HepG2 (cell line): ENCODE measurements around the gene GATD1. TPM values are rescaled to one million over a fixed set of nuclear protein-coding genes. Genes with fewer than 3 reads are reported as not detected.

Experiments
- ATAC-seq: fragments of 200-7000 bp; cut with Tn5 transposase; 3 replicates; pipeline ENCODE4 v1.9.1; 2020; ENCODE audit warnings: mild to moderate bottlenecking, moderate library complexity
- BruUV-seq: library from RNA; stranded (reverse); fragments of 400-500 nt; replicated peaks from 2 replicates; lab custom pipeline; 2021; lab: Mats Ljungman, UMichigan
- CTCF ChIA-PET: fragments of 300-600 bp; formaldehyde crosslinking; extraction: SDS; loops from one replicate; lab custom pipeline; 2021; ENCODE audit warnings: low total read pairs, inconsistent platforms, low intra/inter-chr PET ratio; lab: Yijun Ruan, JAX
- POLR2A ChIA-PET: fragments of 350-600 bp; sonication (Branson Sonifier 250); formaldehyde crosslinking; loops from one replicate; lab custom pipeline; 2020; ENCODE audit warnings: antibody characterized with exemption, inconsistent platforms; lab: Yijun Ruan, JAX
- DNase-seq: peaks from one replicate; pipeline ENCODE4 v3.0.0-alpha.2; 2015; ENCODE audit warnings: low spot score
- FAIRE-seq: peaks from 3 replicates; lab custom pipeline; 2011; peaks lifted over from hg19 to GRCh38; lab: Jason Lieb, UNC
- H2AFZ ChIP-seq: one replicate; pipeline ENCODE4 v1.6.1; 2011; ENCODE audit warnings: low read length, inconsistent platforms
- H3K27ac ChIP-seq: fragments of 300-600 bp; 3 replicates; pipeline ENCODE4 v1.8.0; 2011; ENCODE audit warnings: mixed run types, mild to moderate bottlenecking, mixed read lengths, low read length, inconsistent platforms; ENCODE audit not compliant: insufficient read depth; ENCODE audit errors: extremely low read length
- H3K27me3 ChIP-seq, 2 experiments: fragments of 200-600 bp in 1 of 2; 2 replicates in 1 of 2; 3 replicates in 1 of 2; pipeline versions ENCODE4 v1.6.0 to v1.8.0; 2011; ENCODE audit warnings: low read length in 2 of 2, mild to moderate bottlenecking in 2 of 2, moderate library complexity in 2 of 2, inconsistent platforms in 1 of 2; ENCODE audit not compliant: insufficient read depth in 2 of 2, control insufficient read depth in 1 of 2
- H3K36me3 ChIP-seq, 2 experiments: fragments of 200-600 bp in 1 of 2; replicated peaks in 1 of 2; 2 replicates in 1 of 2; 3 replicates in 1 of 2; pipeline versions ENCODE4 v1.5.1 to v1.8.0; 2011; ENCODE audit warnings: low read length in 2 of 2, inconsistent platforms in 1 of 2; ENCODE audit not compliant: insufficient read depth in 2 of 2, control insufficient read depth in 1 of 2
- H3K4me1 ChIP-seq: 2 replicates; pipeline ENCODE4 v1.5.1; 2012; ENCODE audit warnings: low read length, inconsistent platforms; ENCODE audit not compliant: insufficient read depth
- H3K4me2 ChIP-seq: 2 replicates; pipeline ENCODE4 v1.6.0; 2011; ENCODE audit warnings: low read depth, low read length, inconsistent platforms
- H3K4me3 ChIP-seq, 3 experiments: fragments of 200-600 bp in 1 of 3; sonication (generic), shearing (Covaris generic) in 1 of 3; replicated peaks in 1 of 3; 2 replicates each; pipeline ENCODE4 v1.5.1; 2011 to 2016; ENCODE audit warnings: low read length in 3 of 3, inconsistent platforms in 2 of 3, low read depth in 2 of 3, mild to moderate bottlenecking in 2 of 3, control low read depth in 1 of 3, mixed read lengths in 1 of 3; ENCODE audit not compliant: insufficient read depth in 1 of 3
- H3K79me2 ChIP-seq: one replicate; pipeline ENCODE4 v1.6.1; 2011; ENCODE audit warnings: low read length, inconsistent platforms; ENCODE audit not compliant: insufficient read depth
- H3K9ac ChIP-seq: 2 replicates; pipeline ENCODE4 v1.6.0; 2011; ENCODE audit warnings: mild to moderate bottlenecking, low read depth, low read length, inconsistent platforms; ENCODE audit not compliant: insufficient read depth
- H3K9me3 ChIP-seq: 2 replicates; pipeline ENCODE4 v1.5.1; 2012; ENCODE audit warnings: mild to moderate bottlenecking, low read length
- H4K20me1 ChIP-seq: 2 replicates; pipeline ENCODE4 v1.6.0; 2011; ENCODE audit warnings: inconsistent platforms, mild to moderate bottlenecking, low read length, moderate library complexity; ENCODE audit not compliant: insufficient read depth
- CEBPB ChIP-seq: IDR thresholded peaks from 2 replicates; pipeline ENCODE4 v1.6.1; 2011; ENCODE audit warnings: low read depth, low read length, improper control_type of control experiment, borderline replicate concordance
- DPF2 ChIP-seq: sonication (generic); formaldehyde crosslinking; IDR thresholded peaks from 2 replicates; pipeline ENCODE4 v1.4.0; 2020; ENCODE audit warnings: mild to moderate bottlenecking, low read depth, missing genetic modification reagents, borderline replicate concordance
- EHMT2 ChIP-seq: fragments of 200-600 bp; sonication (generic); IDR thresholded peaks from 2 replicates; pipeline ENCODE4 v1.7.0; 2017; ENCODE audit warnings: antibody characterized with exemption, low read depth, low read length, borderline replicate concordance
- HOXA5 ChIP-seq: sonication (generic); formaldehyde crosslinking; IDR thresholded peaks from 2 replicates; pipeline ENCODE4 v1.4.0; 2020; ENCODE audit warnings: missing genetic modification reagents
- HOXD1 ChIP-seq: sonication (generic); formaldehyde crosslinking; IDR thresholded peaks from 2 replicates; pipeline ENCODE4 v1.5.0; 2020; ENCODE audit warnings: missing genetic modification reagents
- IKZF5 ChIP-seq: IDR thresholded peaks from 2 replicates; pipeline ENCODE4 v1.6.1; 2018; ENCODE audit warnings: missing genetic modification reagents, mild to moderate bottlenecking, missing compliant biosample characterization
- MZF1 ChIP-seq: sonication (generic); formaldehyde crosslinking; IDR thresholded peaks from 2 replicates; pipeline ENCODE4 v1.8.1; 2023; ENCODE audit warnings: mild to moderate bottlenecking, missing genetic modification reagents, borderline replicate concordance
- NKX3-1 ChIP-seq: sonication (generic); formaldehyde crosslinking; IDR thresholded peaks from 2 replicates; pipeline ENCODE4 v1.5.0; 2020; ENCODE audit warnings: missing genetic modification reagents
- NR0B2 ChIP-seq: sonication (generic); formaldehyde crosslinking; IDR thresholded peaks from 2 replicates; pipeline ENCODE4 v1.4.0; 2020; ENCODE audit warnings: mild to moderate bottlenecking, missing genetic modification reagents
- NR2F1 ChIP-seq, 2 experiments: fragments of 450-650 bp in 1 of 2; formaldehyde crosslinking in 1 of 2; IDR thresholded peaks; 2 replicates each; pipeline versions ENCODE4 v1.5.0 to v1.6.1; 2016 to 2020; ENCODE audit warnings: mild to moderate bottlenecking in 1 of 2, missing compliant biosample characterization in 1 of 2, missing genetic modification reagents in 1 of 2, moderate library complexity in 1 of 2
- RAD51 ChIP-seq: fragments of 450-650 bp; IDR thresholded peaks from 2 replicates; pipeline ENCODE4 v1.6.1; 2016; ENCODE audit warnings: borderline replicate concordance
- RXRB ChIP-seq: IDR thresholded peaks from 2 replicates; pipeline ENCODE4 v1.6.1; 2016; ENCODE audit warnings: borderline replicate concordance, missing genetic modification reagents, missing compliant biosample characterization
- SOX5 ChIP-seq: IDR thresholded peaks from 2 replicates; pipeline ENCODE4 v1.6.1; 2016; ENCODE audit warnings: borderline replicate concordance
- STAT6 ChIP-seq: sonication (generic); formaldehyde crosslinking; IDR thresholded peaks from 2 replicates; pipeline ENCODE4 v1.4.0; 2020; ENCODE audit warnings: missing genetic modification reagents, mild to moderate bottlenecking, borderline replicate concordance
- U2AF2 ChIP-seq: fragments of 200-400 bp; formaldehyde crosslinking; IDR thresholded peaks from 2 replicates; pipeline ENCODE4 v1.6.1; 2017; ENCODE audit warnings: low read depth, mild to moderate bottlenecking, low read length
- ZBTB25 ChIP-seq: IDR thresholded peaks from 2 replicates; pipeline ENCODE4 v1.6.1; 2018; ENCODE audit warnings: missing genetic modification reagents
- ZKSCAN5 ChIP-seq: sonication (generic); formaldehyde crosslinking; IDR thresholded peaks from 2 replicates; pipeline ENCODE4 v1.5.1; 2020; ENCODE audit warnings: mild to moderate bottlenecking, missing genetic modification reagents
- ZSCAN21 ChIP-seq: sonication (generic); formaldehyde crosslinking; IDR thresholded peaks from 2 replicates; pipeline ENCODE4 v1.8.0; 2022; ENCODE audit warnings: mild to moderate bottlenecking, missing genetic modification reagents, moderate library complexity, borderline replicate concordance
- ZSCAN9 ChIP-seq: IDR thresholded peaks from 2 replicates; pipeline ENCODE4 v1.6.1; 2016; ENCODE audit warnings: borderline replicate concordance
- in situ Hi-C: cut with HindIII; loops from 2 replicates; pipeline ENCODE4 v1.10.0; 2017; ENCODE audit warnings: low pct_unique_long_range_greater_than_20kb; ENCODE audit not compliant: extremely low pct_ligation_motif_present
- intact Hi-C: fragments of 100-400 bp; cut with micrococcal nuclease; formaldehyde crosslinking; loops from one replicate; pipeline ENCODE4 v1.10.0; 2022; ENCODE audit not compliant: unreplicated experiment
- polyA plus RNA-seq, 8 experiments: library from polyadenylated mRNA; depleted of rRNA in 3 of 8; stranded (reverse) in 7 of 8; unstranded in 1 of 8; fragments of >200 nt; fragmentation: Illumina TruSeq in 4 of 8; extraction: Trizol in 4 of 8; gene quantifications; 2 replicates each; pipeline versions ENCODE4 v1.2.1 to v1.2.3, GENCODE V29; 2011 to 2016; ENCODE audit warnings: low read depth in 4 of 8, missing spikeins in 1 of 8, mixed read lengths in 1 of 8; ENCODE audit not compliant: insufficient read depth in 1 of 8
- total RNA-seq, 5 experiments: library from RNA; depleted of rRNA; stranded (reverse); fragments of >200 nt; fragmentation: Illumina TruSeq; extraction: Trizol; gene quantifications; 2 replicates each; pipeline ENCODE4 v1.2.3, GENCODE V29; 2016; ENCODE audit warnings: low read depth in 1 of 5

Gene GATD1
- total and polyA plus RNA-seq, 2 of the 13 experiments (the other 11 are each of a cell fraction or from before 2014, with no cell fraction given) = 31.3 to 60.5 TPM

- peaks cover 10% of the 10 kb centered on the region for H3K79me2 ChIP-seq
- ChIA-PET CTCF (no interaction called here), POLR2A (interaction anchor here (1.0 to 1.5 kb wide), 2 partner anchors 17 to 55 kb away, joined by 3 read pairs; no protein-coding TSS in a partner anchor)
- H3K9me3 ChIP-seq = no peaks in the 10 kb centered on the region
- DNase-seq (no peak), ATAC-seq (no peak), FAIRE-seq (no peak)
- no peak overlapping the region for H3K9ac ChIP-seq
- no peak overlapping the region for H3K4me3 ChIP-seq
- TF ChIP-seq STAT6 (CRISPR knock-in tag) (no peak), NKX3-1 (no peak), NR2F1 (CRISPR knock-in tag; IDR thresholded peaks at IDR 0.05) (no peak), SOX5 (CRISPR knock-in tag) (no peak), ZSCAN9 (CRISPR knock-in tag) (no peak), IKZF5 (CRISPR knock-in tag) (no peak), CEBPB (no peak), ZSCAN21 (CRISPR knock-in tag) (no peak), ZBTB25 (CRISPR knock-in tag) (no peak), ZKSCAN5 (CRISPR knock-in tag) (no peak), NR0B2 (CRISPR knock-in tag) (no peak), U2AF2 (no peak), RAD51 (no peak), HOXD1 (CRISPR knock-in tag) (no peak), RXRB (CRISPR knock-in tag) (no peak), MZF1 (CRISPR knock-in tag) (no peak), HOXA5 (CRISPR knock-in tag) (no peak), DPF2 (CRISPR knock-in tag) (no peak), EHMT2 (no peak)
- no peak overlapping the region for H3K27ac ChIP-seq
- no peak overlapping the region for H3K4me2 ChIP-seq
- intact Hi-C loops (no loop called here), in situ Hi-C loops (no loop called here)
- peaks cover 22 to 80% of the 10 kb centered on the region in 2 experiments for H3K36me3 ChIP-seq
- H3K4me1 ChIP-seq = no peaks in the 10 kb centered on the region
- H2AFZ ChIP-seq = no peak overlapping the region
- no TSS peak for BruUV-seq
- no peaks in the 10 kb centered on the region for H3K27me3 ChIP-seq
- peaks cover 9% of the 10 kb centered on the region; the same call in 1 of the 2 replicates for H4K20me1 ChIP-seq
Measured at GRCh38 chr11:760236-760635, 17.1 kb downstream of the GATD1 start.
